Embryonic facial prominence (tissue), 1 donor: Measurements from ENCODE around the gene TXNDC12.

Experiments used
- DNase-seq: peaks from one replicate; pipeline ENCODE4 v3.0.0-alpha.2; 2016; ENCODE audit errors: extremely low spot score

Gene TXNDC12

DNA sequence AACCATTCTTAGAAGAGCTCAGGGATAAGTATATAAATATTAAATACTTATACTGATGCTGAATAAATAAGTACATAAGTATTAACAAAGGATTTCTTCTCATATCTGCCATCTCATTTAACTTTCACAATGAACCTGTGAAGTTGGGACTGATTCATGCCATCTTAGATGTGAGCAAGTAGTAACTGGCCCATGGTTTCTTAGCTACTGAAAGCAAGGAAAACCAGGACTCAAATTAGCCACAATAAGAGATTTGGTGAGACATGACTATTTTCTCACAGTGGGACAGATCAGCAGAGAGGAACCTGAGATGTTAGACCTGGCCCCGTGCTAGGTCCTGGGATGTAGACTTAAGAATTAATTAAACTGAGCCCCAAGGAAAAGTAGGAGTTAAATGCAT lies 56.3 kb downstream of the TXNDC12 start:
- DNase-seq: no peak

DNA sequence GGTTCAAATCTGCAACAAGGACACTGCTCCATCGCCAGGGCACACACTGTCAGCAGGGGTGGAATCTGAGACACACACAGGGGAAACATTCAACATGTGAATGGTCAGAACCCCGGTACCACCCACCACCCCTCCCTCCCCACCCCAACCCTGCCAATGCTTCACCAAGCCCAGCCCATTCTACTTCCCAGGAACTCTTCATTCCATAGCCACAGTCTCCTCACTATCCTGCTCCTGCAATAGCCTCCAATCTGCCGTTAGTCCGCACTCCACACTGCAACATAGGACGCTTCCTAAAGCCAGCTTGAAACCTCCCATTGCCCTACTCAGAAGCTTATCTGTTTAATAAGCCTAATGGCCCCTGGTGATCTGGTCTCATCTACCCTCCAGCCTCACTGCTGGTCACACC lies 57.0 kb downstream of the TXNDC12 start:
- no peak for DNase-seq

DNA sequence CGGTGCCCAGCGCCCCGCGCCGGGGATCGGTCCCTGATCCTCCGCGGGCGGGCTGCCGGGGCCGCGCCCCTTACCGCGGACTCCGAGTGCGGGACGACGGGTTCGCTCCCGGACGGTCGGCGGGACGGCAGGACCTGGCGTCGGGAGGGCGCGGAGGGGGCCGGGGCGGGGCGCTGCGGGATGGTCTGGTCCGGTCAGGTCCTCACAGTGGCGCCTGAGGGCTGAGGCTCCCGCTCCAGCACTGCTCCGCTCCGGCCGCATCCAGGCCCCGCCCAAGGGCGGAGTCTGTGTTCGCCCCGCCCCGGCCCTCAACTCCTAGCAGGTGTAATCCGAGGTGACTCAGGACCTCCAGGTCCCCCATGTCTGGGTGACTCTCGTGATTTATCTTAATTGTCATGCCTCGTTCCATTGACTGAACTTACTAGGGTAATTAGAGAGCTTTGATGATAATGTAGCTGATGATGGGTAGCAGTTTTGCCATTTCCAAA lies 64.5 kb downstream of the TXNDC12 start, which contains the start of gene RAB3B:
Gene RAB3B (minus strand): TSS at position 223 of the 488 bp plus-strand sequence. CDS start 13,583 bp downstream, outside the sequence.
- no peak for DNase-seq

DNA sequence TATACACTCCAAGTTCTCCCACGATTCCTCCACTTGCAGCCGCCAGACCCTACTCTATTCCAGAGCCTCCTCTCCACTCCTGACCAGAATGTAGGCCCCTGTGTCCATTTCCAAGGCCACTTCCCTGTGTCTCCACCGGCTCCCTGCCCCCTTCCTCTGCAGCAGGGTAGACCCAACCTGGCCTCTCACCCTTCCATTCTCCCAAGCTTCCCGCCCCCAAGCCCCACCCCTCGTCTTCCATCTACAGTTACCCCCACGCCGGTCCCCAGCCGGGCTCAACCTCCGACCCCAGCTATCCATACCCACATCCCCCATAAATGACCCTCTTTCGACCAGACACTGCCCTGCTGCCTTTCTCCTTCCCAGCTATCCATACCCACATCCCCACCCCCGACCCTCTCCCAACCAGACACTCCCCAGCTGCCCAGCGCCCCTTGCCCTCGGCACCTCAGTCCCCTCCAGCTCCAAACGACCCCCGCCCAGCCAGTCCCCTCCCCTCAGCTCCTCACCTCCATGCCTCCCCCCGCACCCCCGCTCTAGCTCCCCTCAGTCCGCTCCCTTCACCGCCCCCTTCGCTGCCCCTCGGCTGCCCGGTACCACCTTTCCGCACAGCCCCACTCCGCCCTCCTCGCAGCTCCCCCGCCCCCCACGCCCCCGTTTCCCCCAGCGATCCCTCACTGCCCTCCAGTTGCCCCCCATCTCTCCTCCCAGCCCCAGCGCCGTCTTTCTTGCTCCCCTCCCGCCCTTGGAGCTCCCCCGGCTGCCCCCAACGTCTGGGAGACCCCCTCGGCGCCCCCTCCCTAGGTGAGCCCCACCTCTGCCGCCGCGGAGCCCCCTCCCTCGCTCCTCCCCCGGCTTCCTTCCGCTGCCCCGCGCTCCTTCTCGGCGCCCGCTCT lies 65.2 kb downstream of the TXNDC12 start:
- DNase-seq: no peak

DNA sequence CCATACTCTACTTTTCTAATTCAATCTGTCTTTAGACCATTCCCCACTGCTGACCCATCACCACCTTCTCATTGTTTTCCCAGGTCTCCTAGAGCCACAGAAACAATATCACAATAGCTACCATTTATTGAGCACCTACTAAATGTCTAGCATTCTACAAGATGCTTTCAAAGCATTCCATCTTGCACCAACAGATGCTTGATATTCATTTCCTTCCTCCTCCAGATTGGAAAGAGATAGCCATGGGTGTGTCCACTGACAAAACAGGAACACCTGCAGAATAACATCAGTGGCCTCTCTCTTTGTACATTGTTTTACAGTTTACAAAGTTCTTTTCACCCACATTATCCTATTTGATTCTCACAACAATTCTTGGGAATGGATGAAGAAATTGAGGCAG lies 66.7 kb downstream of the TXNDC12 start:
- no peak for DNase-seq

DNA sequence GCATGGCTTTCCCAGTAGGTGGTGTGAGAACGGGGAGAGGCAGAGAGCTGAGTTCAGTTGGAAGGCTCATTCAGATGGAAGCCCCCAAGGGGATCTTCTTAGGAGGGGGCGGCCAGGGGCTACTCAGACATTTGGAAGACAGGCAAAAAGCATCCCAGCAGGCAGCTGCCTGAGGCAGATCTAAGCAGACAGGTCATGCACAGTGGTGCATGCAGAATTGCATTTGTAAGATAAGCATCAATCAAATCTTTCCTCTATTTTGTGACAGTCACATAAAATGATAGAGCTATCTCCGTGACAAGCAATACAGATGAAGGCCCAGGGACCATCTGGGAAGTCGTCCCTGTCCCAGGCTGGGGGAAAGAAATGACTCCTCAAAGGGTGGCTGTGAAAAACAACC lies 68.3 kb downstream of the TXNDC12 start:
- DNase-seq: no peak

DNA sequence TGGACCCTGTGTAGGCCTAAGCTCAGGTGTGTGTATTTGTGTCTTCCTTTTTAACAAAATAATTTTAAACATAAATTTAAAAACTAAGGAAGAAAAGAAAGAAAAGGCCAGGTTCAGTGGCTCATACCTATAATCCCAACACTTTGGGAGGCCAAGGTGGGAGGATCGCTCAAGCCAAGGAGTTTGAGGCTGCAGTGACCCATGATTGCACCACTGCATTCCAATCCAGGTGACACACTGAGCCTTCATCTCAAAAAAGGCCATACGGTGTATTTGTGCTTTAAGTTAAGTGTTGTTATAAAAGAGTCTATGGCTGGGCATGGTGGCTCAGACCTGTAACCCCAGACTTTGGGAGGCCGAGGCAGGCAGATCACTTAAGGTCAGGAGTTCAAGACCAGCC lies 72.8 kb downstream of the TXNDC12 start:
- no peak for DNase-seq

DNA sequence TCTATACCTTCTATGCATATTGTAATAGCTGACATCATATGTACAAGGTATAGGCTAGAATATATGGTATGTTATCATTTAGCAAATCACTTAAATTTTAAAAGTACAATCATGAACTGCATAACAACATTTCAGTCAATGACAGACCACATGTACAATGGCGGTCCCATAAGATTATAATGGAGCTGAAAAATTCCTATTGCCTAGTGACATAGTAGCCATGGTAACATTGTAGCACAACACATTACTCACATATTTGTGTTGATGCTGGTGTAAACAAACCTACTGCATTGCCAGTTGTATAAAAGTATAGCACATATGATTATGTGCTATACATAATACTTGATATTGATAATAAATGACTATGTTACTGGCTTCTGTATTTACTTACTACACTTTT lies 73.4 kb downstream of the TXNDC12 start:
- DNase-seq: no peak

DNA sequence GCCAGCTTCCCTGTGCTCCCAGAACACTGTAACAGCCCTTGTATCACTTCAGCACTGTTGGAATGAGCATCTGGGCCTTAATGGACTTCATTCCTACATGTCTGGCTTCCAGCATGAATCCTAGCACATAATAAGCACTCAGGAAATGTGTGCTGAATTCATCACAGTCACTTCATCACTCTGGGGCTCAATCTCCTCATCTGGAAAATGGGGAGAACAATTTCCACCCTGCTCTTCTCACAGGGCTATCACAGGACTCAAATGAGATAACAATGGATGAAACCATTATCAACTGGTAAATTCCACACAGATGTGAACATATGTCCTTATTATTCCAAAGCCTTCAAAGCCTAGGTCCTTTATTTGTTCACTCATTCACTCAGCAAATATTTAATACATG lies 76.9 kb downstream of the TXNDC12 start:
- DNase-seq: no peak

DNA sequence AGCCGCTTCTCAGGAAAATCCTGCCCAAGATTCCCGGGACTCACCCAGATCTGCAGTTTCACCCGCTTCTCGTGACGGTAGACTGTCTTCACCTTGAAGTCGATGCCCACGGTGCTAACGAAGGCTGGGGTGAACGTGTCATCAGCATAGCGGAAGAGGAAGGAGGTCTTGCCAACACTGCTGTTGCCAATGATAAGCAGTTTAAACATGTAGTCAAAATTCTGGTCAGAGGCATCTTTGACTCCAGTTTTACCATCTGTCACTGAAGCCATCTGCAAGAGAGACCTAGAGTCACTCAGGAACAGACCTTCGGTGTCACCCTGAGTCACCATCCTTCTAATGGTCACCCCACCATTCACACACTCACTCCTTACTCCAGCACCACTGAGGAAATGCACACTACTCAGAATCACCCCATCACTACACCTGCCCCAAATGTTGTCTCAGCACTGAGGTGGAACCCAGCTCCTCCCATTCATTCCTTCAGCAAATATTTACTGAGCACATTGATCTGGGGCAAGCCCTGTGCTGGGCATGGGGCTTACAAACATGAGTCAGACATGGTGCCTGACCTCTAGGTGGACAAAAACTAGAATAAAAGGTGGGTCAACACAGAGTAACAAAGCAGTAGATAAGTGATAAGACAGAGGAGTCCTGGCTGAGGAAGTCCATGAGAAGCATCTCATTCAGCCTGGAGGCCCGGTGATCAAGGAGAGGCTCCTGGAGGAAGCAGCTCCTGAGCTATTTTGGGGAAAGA lies 78.0 kb downstream of the TXNDC12 start:
- DNase-seq: no peak

DNA sequence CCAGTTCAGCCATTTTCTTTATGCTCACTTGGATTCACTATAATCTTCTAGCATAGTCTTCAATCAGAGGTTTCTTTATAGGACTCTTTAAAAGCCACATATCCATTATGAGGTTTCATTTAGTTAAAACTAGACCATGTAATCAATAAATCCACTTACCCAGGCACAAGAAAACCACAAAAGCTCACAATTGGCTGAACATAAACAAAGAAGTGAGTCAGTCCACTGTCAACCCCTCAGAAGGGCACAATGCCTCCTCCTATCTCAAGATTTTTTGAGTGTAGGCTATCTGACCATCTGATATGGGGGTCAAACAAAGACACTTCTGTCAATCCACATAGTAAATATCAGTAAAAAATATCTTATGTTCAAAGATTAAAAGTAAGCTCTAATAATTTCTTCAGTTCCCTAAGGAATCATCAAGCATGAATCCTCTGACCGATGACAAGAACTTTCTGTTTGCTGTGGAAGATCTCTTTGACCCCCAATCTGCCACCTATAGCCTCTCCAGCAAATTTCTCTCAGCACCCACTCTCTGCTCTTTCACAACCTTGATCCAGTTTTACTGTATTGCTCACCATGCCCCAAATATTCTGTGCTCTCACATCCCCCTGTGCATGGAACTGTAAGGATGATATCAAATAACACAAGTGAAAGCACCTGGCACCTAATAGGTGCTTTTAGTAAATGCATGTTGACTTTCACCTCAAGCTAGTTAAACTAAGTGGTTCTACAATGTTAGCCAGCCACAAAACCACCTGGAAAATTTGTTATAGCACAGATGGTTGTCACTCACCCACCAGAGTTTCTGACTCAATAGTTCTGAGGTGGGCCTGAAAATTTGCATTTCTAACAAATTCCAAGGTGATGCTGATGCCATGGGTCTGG lies 81.2 kb downstream of the TXNDC12 start:
- DNase-seq: no peak
